IPS-15b (cell line): ENCODE measurements around the gene SH3TC2.

Experiments used
- H3K27me3 ChIP-seq: one replicate; pipeline ENCODE4 v1.6.1; 2013; ENCODE audit warnings: low read length; ENCODE audit not compliant: control insufficient read depth, insufficient read depth
- H3K36me3 ChIP-seq: one replicate; pipeline ENCODE4 v1.6.1; 2013; ENCODE audit warnings: low read length; ENCODE audit not compliant: control insufficient read depth, insufficient read depth
- H3K4me1 ChIP-seq: one replicate; pipeline ENCODE4 v1.6.1; 2013; ENCODE audit warnings: mild to moderate bottlenecking, low read length; ENCODE audit not compliant: control insufficient read depth, insufficient read depth
- H3K4me3 ChIP-seq: one replicate; pipeline ENCODE4 v1.5.1; 2013; ENCODE audit warnings: low read depth, low read length
- H3K9ac ChIP-seq: one replicate; pipeline ENCODE4 v1.6.1; 2013; ENCODE audit warnings: low read depth, mild to moderate bottlenecking, low read length
- H3K9me3 ChIP-seq: one replicate; pipeline ENCODE4 v1.6.1; 2013; ENCODE audit warnings: mild to moderate bottlenecking, low read length; ENCODE audit not compliant: control insufficient read depth, insufficient read depth

The SH3TC2 gene

GRCh38 chr5:149024943-149025342 is 37.9 kb downstream of the SH3TC2 start:
- Histone ChIP-seq H3K9me3 (no peaks in the 10 kb centered on the region), H3K27me3 (no peaks in the 10 kb centered on the region), H3K36me3 (no peaks in the 10 kb centered on the region), H3K4me3 (no peak overlapping the region), H3K9ac (no peak overlapping the region), H3K4me1 (no peaks in the 10 kb centered on the region)

- no peaks in the 10 kb centered on the region for H3K4me1 ChIP-seq
- H3K27me3 ChIP-seq = no peaks in the 10 kb centered on the region
- H3K36me3 ChIP-seq = no peaks in the 10 kb centered on the region
- no peak overlapping the region for H3K9ac ChIP-seq
- H3K9me3 ChIP-seq = no peaks in the 10 kb centered on the region
- no peak overlapping the region for H3K4me3 ChIP-seq
These were observed 38.4 kb downstream of the SH3TC2 start for GRCh38 chr5:149024477-149024876.

GRCh38 chr5:149022200-149022599 is 40.7 kb downstream of the SH3TC2 start:
- H3K36me3 ChIP-seq = no peaks in the 10 kb centered on the region
- H3K4me1 ChIP-seq = no peaks in the 10 kb centered on the region
- H3K9me3 ChIP-seq = no peaks in the 10 kb centered on the region
- H3K9ac ChIP-seq = no peak overlapping the region
- H3K4me3 ChIP-seq = no peak overlapping the region
- no peaks in the 10 kb centered on the region for H3K27me3 ChIP-seq

GRCh38 chr5:149019679-149020078 is 43.2 kb downstream of the SH3TC2 start:
- H3K9me3 ChIP-seq = no peaks in the 10 kb centered on the region
- no peaks in the 10 kb centered on the region for H3K36me3 ChIP-seq
- no peak overlapping the region for H3K9ac ChIP-seq
- H3K4me3 ChIP-seq = no peak overlapping the region
- H3K27me3 ChIP-seq = no peaks in the 10 kb centered on the region
- H3K4me1 ChIP-seq = no peaks in the 10 kb centered on the region

- Histone ChIP-seq H3K36me3 (no peaks in the 10 kb centered on the region), H3K9ac (no peak overlapping the region), H3K27me3 (no peaks in the 10 kb centered on the region), H3K4me1 (no peaks in the 10 kb centered on the region), H3K9me3 (no peaks in the 10 kb centered on the region), H3K4me3 (no peak overlapping the region)
These were observed 43.9 kb downstream of the SH3TC2 start for GRCh38 chr5:149018909-149019443.

- Histone ChIP-seq H3K4me3 (no peak overlapping the region), H3K9ac (no peak overlapping the region), H3K9me3 (no peaks in the 10 kb centered on the region), H3K36me3 (no peaks in the 10 kb centered on the region), H3K27me3 (no peaks in the 10 kb centered on the region), H3K4me1 (no peaks in the 10 kb centered on the region)
These were observed 45.2 kb downstream of the SH3TC2 start for GRCh38 chr5:149017636-149018035.

- no peaks in the 10 kb centered on the region for H3K27me3 ChIP-seq
- H3K4me1 ChIP-seq = no peaks in the 10 kb centered on the region
- no peaks in the 10 kb centered on the region for H3K9me3 ChIP-seq
- H3K9ac ChIP-seq = no peak overlapping the region
- H3K36me3 ChIP-seq = no peaks in the 10 kb centered on the region
- H3K4me3 ChIP-seq = no peak overlapping the region
These were observed 47.3 kb downstream of the SH3TC2 start for GRCh38 chr5:149015561-149015960.

- Histone ChIP-seq H3K36me3 (no peaks in the 10 kb centered on the region), H3K4me3 (no peak overlapping the region), H3K27me3 (no peaks in the 10 kb centered on the region), H3K9me3 (no peaks in the 10 kb centered on the region), H3K4me1 (no peaks in the 10 kb centered on the region), H3K9ac (no peak overlapping the region)
These were observed 47.7 kb downstream of the SH3TC2 start for GRCh38 chr5:149015126-149015525.

GRCh38 chr5:149014571-149015031 is 48.3 kb downstream of the SH3TC2 start:
- no peaks in the 10 kb centered on the region for H3K27me3 ChIP-seq
- no peaks in the 10 kb centered on the region for H3K4me1 ChIP-seq
- H3K4me3 ChIP-seq = no peak overlapping the region
- H3K9ac ChIP-seq = no peak overlapping the region
- H3K36me3 ChIP-seq = no peaks in the 10 kb centered on the region
- no peaks in the 10 kb centered on the region for H3K9me3 ChIP-seq

- H3K9me3 ChIP-seq = no peaks in the 10 kb centered on the region
- H3K4me1 ChIP-seq = no peaks in the 10 kb centered on the region
- no peaks in the 10 kb centered on the region for H3K36me3 ChIP-seq
- H3K4me3 ChIP-seq = no peak overlapping the region
- H3K27me3 ChIP-seq = no peaks in the 10 kb centered on the region
- H3K9ac ChIP-seq = no peak overlapping the region
These were observed 49.1 kb downstream of the SH3TC2 start for GRCh38 chr5:149013796-149014195.

GRCh38 chr5:149012350-149012749 is 50.5 kb downstream of the SH3TC2 start:
- Histone ChIP-seq H3K9me3 (no peaks in the 10 kb centered on the region), H3K27me3 (no peaks in the 10 kb centered on the region), H3K4me3 (no peak overlapping the region), H3K36me3 (no peaks in the 10 kb centered on the region), H3K9ac (no peak overlapping the region), H3K4me1 (no peaks in the 10 kb centered on the region)

GRCh38 chr5:149011728-149012127 is 51.1 kb downstream of the SH3TC2 start:
- Histone ChIP-seq H3K4me3 (no peak overlapping the region), H3K4me1 (no peaks in the 10 kb centered on the region), H3K9ac (no peak overlapping the region), H3K9me3 (no peaks in the 10 kb centered on the region), H3K36me3 (no peaks in the 10 kb centered on the region), H3K27me3 (no peaks in the 10 kb centered on the region)
